ENCODE data around the gene OGFOD3.
"Not testable (repeated sequence)": the region's sequence is repeated elsewhere in the genome, so short reads cannot be mapped to it uniquely, and the experiment has no call there.

OGFOD3 gene

GRCh38 chr17:82350182-82351030, 68.0 kb downstream of the OGFOD3 start:
- DNase-seq, result no peak

- no peak for DNase-seq
Measured at GRCh38 chr17:82349287-82349701, 69.1 kb downstream of the OGFOD3 start.

DNA sequence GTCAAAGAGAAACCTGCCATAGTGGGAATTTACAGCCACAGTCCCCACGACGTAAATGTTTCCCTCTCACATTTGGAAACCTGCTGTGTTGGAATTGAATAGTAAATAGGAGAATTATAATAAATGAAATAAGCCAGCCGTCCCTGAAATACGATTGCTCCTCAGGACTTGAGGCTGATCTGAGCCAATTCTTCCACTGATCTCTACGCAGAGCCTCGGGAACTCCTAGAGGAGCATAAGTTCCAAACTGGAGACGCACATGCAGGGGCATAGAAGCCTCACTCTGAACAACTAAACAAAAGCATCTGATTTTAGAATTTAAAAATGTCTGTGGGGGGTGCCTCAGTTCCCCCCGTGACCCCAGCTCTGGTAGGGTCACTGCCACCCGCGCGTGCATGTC, 69.5 kb downstream of the OGFOD3 start:
- DNase-seq, result no peak

DNA sequence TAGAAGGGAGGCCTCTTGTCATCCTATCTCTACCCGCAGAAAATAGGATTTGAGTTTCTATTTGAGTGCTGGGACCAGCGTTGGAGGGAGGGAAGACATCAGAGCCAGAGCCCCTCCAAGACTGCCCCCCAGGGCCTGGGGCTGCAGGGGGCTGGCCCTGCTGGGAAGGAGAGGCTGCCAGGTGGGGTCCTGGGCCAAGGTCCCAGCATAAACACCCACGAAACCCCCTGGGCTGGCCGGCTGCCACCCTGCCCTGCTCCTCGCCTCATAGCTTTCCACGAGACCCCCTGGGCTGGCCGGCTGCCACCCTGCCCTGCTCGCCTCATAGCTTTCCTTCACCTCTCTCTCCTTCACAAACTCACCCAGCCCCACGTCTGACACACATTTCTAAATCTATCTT, 70.0 kb downstream of the OGFOD3 start:
- DNase-seq, result no peak

- DNase-seq, result not testable (repeated sequence)
Measured at GRCh38 chr17:82347994-82348393, 70.4 kb downstream of the OGFOD3 start.

DNA sequence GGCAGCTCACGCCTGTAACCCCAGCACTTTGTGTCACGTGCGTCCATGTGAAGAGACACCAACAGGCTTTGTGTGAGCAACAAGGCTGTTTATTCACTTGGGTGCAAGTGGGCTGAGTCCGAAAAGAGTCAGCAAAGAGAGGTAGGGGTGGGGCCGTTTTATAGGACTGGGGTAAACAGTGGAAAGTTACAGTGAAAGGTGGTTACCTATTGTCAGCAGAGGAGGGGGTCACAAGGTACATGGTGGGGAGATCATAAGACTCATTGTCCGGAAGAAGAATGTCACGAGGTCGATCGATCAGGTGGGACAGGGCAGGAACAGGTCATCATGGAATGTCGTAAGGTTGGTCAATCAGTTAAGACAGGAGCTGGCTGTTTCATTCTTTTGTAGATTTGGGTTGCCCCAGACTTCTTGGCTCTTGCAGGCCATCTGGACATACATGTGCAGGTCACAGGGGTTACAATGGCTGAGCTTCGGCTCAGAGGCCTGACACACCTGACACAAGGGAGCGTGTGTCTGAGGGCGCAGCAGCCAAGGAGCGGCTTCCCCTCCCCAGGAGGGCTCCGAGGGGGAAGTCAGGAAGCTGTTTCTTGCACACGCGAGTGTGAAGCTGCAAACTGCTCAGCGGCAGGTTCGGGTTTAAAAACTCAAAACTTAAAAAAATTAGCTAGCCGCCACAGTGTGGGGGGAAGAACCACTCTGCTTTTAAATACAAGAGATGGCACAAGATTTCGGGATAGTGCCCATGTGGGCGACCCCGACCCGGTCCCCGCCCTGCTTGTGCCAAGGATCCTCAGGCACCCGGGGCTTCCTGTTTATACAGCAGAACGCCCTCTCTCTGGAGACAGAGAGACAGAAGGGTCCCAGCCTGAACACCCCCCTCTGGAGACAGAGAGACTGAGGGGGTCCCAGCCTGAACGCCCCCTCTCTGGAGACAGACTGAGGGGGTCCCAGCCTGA, 71.8 kb downstream of the OGFOD3 start:
- no peak for DNase-seq

DNA sequence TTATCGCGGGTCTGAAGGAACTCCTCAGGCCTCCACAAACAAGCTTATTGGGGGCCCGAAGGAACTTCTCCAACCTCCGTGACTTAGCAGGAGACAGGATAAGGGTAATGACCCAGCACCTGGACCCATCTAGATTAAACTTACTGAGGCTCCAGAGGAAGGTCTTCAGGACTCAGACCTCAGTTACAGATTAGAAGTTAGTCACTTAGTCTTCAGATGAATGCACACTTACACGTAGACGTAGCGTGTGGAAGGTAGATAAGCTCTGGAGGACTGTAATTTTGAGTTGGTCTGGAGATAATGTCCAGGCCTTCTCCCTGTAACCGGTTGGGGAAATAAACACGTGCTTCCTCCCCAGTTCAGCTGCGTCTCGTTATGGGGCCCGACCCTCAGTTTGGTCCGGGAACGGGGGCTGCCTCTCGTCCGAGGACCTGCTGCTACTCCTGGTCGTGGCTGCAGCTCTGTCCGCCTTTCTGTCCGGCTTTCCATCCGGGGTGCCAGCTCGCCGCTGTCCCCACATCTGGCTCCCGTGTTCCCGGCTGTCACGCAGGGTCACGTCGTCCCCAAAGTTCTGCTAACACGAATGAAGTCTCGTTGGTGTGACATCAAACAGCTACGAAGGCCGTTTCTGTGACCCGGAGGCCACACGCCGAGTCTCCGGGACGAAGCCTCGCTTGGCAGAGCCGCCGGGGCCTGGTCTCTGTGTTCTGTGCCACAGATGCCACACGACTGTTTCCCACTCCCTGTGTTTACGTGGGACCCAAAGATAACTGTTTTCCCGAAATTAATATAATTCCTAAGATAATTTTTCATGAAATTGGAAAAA, 73.0 kb downstream of the OGFOD3 start:
- DNase-seq, result no peak

GRCh38 chr17:82344175-82344907, 74.0 kb downstream of the OGFOD3 start:
- no peak for DNase-seq

GRCh38 chr17:82343560-82343959, 74.8 kb downstream of the OGFOD3 start:
- DNase-seq, result no peak

DNA sequence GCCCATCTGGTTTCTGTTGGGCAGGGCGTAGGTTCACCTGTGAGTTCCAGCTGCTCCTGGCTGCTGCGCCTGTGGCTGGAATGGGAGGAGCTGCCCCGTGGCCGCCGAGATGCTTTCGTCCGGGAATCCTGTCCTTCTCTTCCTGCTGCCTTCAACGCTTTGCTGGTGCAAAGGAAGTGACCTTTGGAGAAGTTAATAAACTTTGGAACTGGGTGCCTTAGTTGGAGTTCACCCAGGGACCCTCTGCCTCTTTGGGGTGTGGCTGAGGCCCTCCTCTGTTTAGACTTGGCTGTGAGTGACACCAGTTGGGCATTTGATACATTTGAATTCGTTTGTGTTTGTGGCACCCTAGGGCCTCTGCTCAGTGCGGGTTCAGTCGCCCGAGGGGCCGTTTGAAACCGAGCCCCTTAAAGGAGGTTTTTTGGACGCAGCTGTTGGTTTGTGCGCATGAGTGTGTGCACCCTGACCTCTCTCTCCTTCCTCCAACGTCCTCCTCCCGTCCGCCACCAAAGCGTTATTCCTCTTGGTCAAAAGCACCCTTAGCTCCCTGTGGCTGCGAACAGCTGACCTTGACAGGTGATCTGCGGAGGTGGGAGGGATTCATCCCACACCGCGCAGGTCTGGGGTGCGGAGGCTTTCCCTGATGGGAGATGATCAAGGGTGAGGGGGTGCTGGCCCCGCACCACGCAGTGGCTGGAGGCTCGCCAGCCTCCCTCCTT, 75.9 kb downstream of the OGFOD3 start:
- DNase-seq, result no peak

- DNase-seq, result no peak
Measured at GRCh38 chr17:82339634-82340580, 78.5 kb downstream of the OGFOD3 start.
